Epidermal melanocyte (primary cell): ENCODE data around the gene TULP1.
"Not testable (repeated sequence)": the region's sequence is repeated elsewhere in the genome, so short reads cannot be mapped to it uniquely, and the experiment has no call there.

Experiments
- DNase-seq: peaks from one replicate; pipeline ENCODE4 v3.0.0; 2011; ENCODE audit warnings: low spot score; ENCODE audit not compliant: insufficient read length

TULP1 gene

DNA sequence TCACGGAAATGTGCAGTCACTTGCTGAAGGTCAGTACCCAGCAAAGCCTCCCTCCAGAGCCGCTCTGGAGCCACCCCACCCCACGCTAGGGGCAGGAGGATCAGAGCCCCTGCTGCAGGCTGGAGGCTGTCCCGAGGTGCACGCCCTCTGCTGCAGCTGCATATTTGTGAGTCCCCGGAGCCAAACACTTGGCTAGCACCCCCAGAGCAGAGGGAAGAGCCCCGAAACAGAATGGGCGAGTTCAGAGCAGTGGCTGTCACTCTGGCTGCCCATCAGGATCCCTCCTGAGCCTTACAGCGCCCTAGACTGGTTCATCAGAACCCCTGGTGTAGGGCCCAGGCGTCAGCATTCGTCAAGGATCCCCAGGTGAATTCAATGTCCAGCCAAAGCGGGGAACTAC, 9.5 kb upstream of the TULP1 start:
- no peak for DNase-seq

DNA sequence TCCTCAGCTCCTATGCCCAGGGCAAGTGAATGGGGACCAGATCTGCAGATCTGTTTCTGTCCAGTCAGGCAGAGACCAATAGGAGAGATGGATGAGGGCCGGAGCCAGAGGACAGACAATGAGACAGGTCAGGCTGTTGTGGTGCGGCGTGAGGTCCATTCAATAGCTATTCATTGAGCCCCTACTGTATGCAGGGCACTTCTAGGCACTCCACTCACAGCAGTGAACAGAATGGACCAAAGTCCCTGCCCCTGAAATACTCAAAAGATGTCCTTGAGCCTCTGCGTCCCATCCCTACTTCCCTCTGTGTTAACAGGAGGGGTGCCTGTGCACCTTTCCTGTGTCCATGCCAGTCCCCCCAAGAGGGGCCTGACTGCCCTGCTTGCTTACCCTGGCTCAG, 8.5 kb upstream of the TULP1 start:
- no peak for DNase-seq

DNA sequence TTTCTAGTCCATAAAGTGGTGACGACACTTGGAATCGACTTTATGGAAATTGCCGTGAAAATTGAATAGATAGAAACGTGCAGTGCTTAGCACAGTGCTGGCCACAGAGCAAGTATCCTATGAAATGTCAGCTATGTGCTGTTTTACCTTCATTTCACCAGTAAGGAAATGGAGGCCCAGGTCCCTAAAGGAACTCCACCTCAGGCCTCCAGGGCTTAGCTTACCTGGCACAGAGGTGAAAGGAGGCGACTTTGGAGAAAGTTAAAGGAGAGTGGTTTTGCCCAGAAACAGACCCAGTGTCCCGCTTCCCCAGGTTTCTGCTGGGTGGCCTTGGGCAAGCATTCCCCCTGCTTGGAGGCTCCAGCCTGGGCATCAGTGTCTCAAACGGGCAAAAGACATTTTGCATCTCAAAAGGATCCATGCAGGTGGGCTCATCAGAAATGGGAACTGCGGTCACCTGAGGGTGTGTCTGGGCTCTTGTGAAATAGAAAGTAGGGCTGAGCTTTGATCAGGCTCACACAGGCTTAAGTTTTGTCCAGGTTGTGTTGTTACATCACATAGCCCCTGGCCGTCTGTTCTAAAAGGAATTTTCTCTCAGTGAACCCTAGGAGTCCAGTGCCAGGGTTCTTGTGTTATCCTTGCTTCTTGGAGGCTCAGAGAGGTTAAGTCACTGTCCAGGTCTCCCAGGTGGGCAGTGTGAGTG, 6.8 kb upstream of the TULP1 start:
- DNase-seq = no peak

DNA sequence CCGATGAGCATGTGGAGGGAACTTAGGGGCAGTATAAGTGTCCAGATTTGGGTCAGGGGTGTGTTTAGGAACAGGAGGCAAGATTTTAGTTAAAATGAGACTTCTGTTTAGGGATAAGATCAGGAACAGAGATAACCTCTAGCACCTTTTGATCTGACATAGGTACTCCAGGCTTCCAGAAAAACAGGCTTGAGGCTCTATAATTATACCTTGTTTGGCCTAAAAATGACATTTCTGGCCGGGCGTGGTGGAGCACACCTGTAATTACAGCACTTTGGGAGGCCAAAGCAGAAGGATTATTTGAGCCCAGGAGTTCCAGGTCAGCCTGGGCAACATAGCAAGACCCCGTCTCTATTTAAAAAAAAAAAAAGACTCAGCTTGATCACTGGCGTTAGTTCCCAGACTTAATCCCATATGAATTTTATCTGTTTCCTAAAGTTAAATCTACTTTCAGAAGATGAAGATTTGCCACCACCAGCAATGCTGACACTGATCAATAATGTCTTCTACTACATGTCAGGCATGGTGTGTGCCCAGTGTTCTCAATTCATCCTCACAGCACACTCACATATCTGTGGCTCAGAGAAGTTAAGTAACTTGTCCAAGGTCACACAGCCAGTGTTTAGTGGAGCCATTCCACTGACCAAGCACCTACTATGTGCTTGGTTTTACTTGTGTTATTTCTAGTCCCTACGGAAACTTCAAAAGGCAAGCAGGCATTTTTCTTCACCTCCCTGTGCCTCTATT, 6.0 kb upstream of the TULP1 start:
- no peak for DNase-seq

DNA sequence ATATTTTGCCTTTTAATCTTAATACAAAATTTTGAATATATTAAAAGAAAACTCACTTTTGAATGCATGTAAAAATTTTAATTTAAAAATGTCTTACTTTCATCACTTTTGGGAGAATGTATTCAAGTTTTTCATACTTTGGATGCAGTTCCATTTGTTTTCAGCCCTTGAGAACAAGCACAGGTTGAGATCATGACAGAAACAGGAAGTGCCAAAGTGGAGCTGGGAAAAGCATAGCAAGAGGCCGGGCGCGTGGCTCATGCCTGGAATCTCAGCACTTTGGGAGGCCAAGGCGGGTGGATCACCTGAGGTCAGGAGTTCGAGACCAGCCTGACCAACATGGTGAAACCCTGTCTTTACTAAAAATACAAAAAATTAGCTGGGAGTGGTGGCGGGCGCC, 5.3 kb upstream of the TULP1 start:
- DNase-seq = not testable (repeated sequence)

DNA sequence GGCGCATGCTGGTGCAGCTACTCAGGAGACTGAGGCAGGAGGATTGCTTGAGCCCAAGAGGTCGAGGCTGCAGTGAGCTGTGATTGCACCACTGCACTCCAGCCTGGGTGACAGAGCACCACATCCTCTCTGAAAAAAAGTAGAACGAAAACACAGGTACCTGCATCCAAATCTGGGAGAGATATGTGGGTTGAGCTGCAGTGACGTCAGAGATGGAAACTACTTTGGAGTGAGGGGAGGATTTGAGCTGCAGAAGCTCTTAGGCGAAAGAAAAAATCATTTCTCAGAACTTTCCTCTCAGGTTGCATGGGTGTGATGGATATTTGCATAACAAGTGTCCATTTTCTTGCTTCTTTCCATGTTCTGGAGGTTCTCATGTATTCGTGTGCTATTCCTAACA, 4.0 kb upstream of the TULP1 start:
- no peak for DNase-seq

DNA sequence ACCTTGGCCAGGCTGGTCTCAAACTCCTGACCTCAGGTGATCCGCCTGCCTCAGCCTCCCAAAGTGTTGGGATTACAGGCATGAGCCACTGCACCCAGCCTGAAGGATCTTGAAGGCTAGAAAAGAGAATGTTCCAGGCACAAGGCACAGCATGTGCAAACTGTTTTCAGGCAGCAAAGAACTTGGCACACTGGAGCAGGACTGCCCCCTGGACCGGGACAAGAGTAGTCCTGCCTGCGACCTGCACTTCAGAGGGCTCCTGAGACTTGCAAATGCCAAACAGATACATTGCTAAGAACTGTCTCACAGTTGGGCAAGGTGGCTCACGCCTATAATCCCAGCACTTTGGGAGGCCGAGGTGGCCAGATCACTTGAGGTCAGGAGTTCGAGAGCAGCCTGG, 3.2 kb upstream of the TULP1 start:
- not testable (repeated sequence) for DNase-seq

DNA sequence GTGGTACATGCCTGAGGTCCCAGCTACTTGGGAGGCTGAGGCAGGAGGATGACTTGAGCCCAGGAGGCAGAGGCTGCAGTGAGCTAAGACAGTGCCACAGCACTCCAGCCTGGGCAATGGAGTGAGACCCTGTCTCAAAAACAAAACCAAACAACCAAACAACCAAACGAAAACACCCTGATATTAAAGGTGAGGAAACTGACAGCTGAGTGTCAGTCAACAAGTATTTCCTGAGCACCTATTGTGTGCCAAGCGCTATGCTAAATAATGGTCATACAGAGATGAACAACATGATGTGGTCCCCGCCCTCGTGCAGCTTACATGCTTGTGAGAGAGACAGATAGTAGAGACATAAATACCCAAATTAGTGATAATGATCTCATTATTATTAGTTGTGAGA, 1.9 kb upstream of the TULP1 start:
- no peak for DNase-seq

DNA sequence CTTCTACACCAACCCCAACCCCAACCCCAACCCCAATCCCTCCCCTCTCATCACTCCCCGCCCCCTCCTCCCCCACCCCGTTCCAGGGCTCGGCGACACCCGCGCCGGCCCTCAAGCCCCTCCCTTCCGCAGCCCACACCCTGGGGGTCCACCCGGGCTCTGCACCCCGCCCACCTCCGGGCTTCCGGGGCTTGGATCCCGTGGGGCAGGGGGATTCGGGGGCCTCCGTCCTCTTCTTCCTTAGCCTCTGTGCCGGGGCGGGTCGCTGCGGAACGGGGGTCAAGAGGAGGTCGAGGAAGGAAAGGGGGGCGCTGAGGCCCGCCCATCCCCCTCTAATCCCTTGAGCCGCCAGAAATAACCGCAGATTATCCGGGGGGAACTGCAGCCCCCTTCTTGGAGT, 690 bp downstream of the TULP1 start:
- DNase-seq = no peak

DNA sequence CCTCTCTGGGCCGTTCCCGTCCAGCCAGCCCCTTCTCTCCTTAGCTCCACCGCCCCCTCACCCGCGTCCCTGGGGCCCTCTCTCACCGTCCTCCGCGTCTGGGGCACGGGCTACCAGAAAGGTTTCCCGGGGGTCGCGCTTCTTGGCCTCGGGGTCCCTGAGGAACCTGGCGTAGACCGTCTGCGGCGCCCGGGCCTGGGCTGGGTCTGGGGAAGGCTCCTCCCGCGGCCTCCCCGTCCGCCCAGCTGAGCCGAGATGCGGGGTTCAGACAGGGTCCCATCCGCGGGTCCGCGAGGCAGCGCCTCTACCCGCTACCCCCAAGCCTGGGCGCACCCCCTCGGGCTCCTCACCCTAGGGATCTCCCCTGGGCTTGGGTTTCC, 1.1 kb downstream of the TULP1 start:
- DNase-seq = no peak

DNA sequence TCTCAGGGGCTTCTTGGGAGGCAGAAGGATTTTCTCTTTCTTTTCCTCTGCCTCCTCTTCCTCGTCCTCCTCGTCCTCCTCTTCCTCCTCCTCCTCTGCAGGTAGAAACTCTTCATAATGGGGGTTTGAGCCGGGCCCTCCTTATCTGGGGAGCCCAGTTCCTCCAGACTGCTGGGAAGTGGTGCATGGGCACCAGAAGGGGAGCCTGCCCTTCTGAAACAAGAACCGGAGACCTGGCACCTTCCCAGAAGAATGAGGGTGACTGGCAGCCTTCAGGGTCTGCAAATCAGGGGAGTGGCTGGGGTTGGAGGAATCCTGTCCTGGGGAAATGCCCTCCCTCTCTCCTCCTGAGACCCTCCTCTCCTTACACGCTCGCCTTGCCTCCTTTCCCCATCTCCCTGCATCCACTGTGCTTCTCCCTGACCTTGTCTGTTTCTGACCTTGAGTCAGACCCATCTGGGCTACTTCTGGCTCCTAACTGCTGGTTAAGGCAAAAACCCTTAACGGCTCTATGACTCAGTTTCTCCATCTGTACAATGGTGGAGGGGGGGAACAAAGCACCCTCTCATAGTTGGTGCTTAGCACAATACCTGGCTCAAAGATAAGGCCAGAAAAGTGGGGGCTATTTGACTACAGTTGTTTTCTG, 1.7 kb downstream of the TULP1 start:
- DNase-seq = no peak

DNA sequence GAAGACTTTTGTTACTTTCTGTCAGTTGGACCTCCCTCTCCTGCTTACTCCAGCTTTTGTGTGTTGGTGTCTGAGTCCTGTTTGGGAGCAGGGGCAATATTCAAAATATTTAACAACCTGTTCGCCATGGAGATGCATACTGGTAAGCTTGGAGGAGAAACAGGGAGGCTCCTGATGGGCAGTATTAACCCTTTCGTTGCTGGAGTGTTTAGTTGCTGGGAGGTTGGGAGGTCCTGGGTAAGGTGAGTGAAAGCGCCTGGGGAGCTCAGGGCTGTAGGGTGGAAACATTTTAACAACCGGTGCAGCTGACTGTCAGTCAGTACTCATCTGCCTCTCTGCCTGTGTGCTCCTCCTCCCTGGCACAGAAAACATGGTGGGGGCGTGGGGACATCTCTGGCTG, 4.2 kb downstream of the TULP1 start:
- no peak for DNase-seq

DNA sequence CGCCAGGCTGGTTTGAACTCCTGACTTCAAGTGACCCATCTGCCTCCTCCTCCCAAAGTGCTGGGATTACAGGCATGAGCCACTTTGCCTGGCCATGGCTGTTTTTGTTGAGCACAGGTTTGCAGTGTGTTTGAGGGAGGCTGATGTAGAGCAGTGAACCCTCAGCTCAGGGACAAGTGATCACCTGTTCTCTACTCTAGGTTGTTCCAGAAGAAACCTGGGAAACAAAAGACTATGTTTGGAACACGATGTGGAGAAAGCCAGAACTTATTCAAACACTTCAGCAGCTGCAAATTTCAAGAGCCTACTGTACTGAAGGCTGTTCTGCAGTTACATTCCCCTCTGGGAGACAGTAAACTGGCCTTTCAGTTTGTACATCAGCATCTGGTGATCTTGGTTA, 4.7 kb downstream of the TULP1 start:
- DNase-seq = peak; percentile 7

DNA sequence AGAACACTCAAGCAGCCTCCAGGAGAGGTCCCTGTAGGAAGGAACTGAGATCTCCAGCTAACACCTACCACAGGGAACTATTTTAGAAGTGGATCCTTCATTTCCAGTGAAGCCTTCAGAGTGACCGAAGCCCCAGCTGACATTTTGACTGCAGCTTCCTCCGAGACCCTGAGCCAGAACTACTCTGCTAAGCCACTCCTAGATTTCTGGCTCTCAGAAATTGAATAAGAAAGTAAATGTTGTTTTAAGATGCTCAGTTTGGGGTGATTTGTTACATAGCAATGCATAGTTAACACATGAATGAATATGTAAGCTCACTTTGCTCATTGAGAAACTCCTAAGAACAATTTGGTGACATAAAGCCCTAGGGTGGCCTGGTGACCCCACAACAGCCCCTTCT, 5.5 kb downstream of the TULP1 start:
- DNase-seq = no peak

DNA sequence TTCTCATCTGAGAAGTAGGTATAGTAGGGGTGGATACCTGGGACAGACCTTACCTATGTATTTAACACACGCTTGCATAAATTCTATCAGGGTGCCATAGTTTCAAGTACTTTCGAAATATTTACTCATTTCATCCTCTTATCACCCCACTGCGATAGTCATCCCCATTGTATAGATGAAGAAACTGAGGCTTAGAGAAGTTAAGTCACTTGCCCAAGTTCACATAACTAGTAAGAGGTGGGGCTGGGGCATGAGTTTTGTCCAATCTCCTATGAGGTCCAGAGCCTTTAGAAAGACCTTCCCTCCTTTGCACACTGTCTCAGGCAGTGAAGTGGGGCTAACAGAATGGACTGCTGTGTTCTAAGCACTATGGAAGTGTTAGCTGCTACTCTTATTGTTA, 6.2 kb downstream of the TULP1 start:
- no peak for DNase-seq

DNA sequence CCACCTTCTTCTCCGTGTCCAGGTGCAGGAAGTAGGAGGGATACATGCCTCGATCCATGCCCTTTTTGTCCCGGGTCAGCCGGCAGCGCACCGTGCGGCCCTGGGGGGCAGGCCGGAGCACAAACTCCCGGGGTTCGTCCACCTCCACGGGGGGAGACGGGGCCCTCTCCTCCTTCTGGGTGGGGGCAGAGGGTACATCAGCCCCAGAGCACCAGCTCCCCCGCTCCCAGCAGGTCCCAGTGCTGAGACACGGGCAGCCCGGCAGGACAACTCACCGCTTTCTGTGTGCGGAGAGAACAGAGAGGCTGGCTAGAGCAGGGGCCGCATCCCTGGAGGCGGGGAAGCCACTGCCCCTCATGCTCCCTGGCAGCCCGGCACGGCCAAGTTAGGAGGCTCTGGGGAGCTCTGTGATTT, 6.7 kb downstream of the TULP1 start:
- DNase-seq = no peak

DNA sequence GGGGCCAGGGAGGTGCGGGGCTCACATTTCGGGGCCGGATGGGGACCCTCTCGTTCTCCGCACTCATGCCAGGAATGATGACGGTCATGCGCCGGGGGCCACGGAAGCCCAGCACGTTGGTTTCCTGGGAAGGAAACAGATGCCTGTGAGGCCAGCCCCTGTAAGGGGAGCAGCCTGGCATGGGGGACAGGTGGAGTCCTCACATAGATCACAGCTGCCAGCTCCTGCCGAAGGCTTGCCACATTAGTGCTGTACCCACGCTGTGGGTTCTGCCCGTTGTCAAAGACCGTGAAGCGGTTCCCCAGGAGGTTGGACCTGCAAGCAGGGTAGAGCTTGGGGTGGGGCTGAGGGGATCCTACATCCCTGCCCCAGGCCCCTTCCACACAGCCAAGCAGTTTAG, 9.2 kb downstream of the TULP1 start:
- no peak for DNase-seq

DNA sequence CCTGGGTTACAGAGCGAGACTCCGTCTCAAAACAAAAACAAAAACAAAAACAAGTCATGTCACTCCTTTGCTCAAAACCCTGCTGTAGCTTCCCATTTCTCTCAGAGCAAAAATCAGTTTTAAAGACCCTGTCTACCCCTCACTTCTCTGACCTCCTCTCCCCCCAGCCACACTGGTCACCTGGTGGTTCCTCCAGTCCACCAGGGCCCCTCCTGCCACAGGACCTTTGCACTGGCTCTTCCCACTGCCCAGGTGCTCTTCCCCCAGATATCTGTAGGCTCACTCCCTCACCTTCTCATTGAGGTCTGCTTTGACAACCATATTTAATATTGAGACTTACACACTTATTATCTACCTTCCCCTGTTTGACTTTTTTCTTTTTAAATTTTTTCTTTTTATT, 10.9 kb downstream of the TULP1 start:
- DNase-seq = no peak

DNA sequence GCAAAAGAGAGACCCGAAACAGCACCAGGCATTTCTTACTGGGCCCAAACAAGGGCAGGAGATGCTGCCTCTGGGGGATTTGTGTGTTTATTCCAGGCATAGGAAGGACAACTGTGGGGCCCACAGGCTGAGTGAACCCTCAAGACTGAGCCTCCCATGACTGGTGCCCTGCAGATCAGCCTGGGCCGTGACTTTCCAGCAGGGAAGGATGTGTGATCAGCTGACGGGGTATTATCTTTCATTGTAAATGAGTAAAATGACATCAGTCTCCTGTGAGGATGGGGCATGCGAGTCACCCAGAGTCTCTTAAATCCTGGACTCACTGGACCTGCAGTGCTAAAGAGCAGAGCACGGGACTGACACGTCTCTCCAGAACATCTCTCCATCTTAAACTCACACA, 11.9 kb downstream of the TULP1 start:
- no peak for DNase-seq

DNA sequence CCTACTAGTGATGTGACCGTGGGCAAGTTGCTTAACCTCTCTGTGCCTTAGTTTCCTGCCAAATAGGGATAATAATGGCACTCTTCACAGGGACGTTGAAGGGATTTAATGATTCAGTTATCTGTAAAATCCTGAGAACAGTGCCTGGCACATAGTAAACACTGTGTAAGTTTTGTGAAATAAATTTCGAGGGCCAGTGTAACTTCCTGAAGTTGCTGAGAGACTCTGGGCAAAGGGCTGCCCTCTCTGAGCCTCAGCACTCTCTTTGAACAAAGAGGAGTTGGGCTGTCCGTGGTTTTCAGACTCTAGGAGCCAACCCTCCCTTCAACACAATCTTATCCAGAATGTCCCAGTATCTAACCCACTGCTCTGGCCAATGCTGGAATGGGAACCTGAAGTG, 13.3 kb downstream of the TULP1 start:
- no peak for DNase-seq

DNA sequence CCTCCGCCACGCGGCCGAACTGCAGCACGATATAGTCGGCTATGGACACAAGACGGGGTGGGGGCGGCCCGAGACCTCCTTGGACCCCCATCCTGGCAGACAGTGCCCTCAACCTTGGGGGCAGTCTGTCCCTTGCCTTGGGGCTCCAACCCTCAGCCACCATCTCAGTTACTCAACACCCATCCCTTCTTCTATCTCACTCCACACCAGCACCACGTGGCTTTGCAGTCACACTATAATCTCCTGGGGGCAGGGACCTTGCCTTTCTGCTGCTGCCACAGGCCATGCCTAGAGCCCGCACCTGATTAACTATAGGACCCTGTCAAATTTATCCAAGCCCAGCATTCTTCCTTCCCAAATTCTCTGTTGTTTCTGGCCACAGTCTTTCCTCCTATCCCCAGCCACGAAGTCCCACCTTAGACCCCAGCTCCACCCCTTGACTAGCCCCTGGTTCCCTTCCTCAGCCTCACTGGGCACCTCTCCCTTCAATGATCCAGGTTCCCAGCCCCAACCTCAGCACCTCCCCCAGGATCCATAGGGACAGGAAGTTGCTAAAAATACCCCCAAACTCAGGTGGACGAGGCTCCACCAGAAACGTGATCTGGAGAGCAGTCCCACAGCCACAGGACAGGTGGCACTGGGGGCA, 14.2 kb downstream of the TULP1 start:
- DNase-seq = no peak
